ENCODE results near the gene MYO18B. TPM values are rescaled to one million over a fixed set of nuclear protein-coding genes. Genes with fewer than 3 reads are reported as not detected.

The MYO18B gene
- 1.2 and 11.1 TPM in 2 replicates for total RNA-seq

GRCh38 chr22:25741692-25742626 lies at the start of gene MYO18B:
MYO18B (plus strand) TSS chr22:25742188; CDS start chr22:25761093, 18,905 bp downstream.

Other genes starting within 250 kb of the MYO18B start
- 0.44 and 0.66 TPM in 2 replicates for gene GRK3, start 177.5 kb upstream of the MYO18B start, total RNA-seq